LNCaP clone FGC (cell line): ENCODE measurements around the gene MFSD6.
"Not testable (repeated sequence)": the region's sequence is repeated elsewhere in the genome, so short reads cannot be mapped to it uniquely, and the experiment has no call there.

ENCODE experiments used
- DNase-seq: peaks from one replicate; pipeline ENCODE4 v3.0.0-alpha.2; 2011; ENCODE audit warnings: low read depth
- H3K4me3 ChIP-seq: 2 replicates; pipeline ENCODE4 v1.5.1; 2011; ENCODE audit warnings: mild to moderate bottlenecking, low read depth, low read length, control low read depth
- CTCF ChIP-seq: IDR thresholded peaks from 2 replicates; pipeline ENCODE4 v1.5.1; 2012; ENCODE audit warnings: mild to moderate bottlenecking; ENCODE audit not compliant: control insufficient read depth, insufficient read depth; ENCODE audit errors: extremely low read depth

The MFSD6 gene

DNA sequence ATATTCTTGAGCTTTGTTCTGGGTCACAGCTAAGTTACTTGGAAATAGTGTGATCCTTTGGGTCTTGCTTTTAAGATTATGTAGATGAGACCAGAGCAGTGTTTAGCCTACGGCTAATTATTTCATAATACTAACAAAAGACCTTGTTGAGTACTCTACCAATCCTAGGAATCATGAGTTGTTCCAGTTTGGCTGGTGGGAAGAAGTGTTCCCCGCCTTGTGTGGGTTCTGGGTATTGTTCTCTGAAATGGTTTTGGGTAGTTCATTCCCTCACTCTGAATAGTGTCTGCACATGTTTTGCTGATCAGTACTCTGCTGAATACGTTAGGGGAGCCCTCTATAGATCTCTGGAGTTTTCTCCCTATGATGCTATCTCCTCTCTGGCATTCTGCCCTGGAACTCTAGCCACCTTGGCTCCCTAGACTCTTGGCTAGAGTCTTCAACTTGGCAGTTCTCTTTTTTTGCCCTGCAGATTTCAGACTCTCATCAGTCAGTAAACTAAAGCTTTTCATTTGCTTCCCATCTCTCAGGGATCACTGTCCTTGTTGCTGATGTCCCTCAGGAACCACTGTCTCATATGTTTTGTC is 78.0 kb downstream of the MFSD6 start:
- DNase-seq = peak; percentile 36
- TF ChIP-seq CTCF = no peak
- H3K4me3 ChIP-seq = no peak overlapping the region

GRCh38 chr2:190488516-190489233 is 80.5 kb downstream of the MFSD6 start:
- H3K4me3 ChIP-seq = no peak overlapping the region
- no peak for TF ChIP-seq CTCF

DNA sequence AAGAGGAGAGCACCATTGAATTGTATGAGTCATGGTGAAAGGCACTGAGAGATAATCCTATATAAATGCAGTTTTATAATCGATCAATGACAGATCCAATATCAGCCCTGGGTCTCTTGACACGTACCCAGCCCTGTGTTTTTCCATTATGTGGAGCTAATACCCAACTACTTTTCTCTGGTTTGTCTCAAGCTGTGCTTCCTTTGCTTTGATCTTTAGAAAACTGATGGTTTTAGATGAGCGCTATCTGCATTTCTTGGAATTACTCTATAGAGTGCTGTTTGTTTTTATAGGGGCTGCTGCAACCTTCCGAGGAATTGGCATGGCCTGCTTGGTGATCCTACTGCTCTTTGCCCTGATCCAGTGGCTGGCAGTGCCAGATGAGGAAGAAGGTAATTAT is 81.3 kb downstream of the MFSD6 start:
- DNase-seq = no peak
- no peak overlapping the region for H3K4me3 ChIP-seq

More at GRCh38 chr2:190488516-190489233, 80.5 kb downstream of the MFSD6 start:
- DNase-seq = no peak

DNA sequence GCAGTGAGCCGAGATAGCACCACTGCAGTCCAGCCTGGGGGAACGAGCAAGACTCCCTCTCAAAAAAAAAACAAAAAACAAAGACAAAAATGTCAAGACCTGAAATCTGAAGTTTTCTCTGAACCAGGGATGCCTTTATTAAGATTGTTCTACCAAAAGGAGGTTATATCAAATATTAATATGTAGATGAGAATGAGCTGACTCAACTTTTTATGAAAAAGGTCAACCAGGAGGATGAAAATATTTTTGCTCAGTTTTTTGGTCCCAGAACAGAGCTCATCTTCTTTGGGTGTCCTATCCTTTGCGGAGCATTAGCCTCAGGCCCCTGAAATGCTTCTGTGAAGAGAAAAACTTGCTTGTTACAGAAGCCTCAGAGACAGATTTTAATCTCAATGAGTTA is 82.3 kb downstream of the MFSD6 start:
- no peak for TF ChIP-seq CTCF
- H3K4me3 ChIP-seq = no peak overlapping the region
- no peak for DNase-seq

More for the DNA sequence above, 81.3 kb downstream of the MFSD6 start:
- TF ChIP-seq CTCF = no peak

GRCh38 chr2:190493095-190493494 is 84.9 kb downstream of the MFSD6 start:
- no peak for DNase-seq
- no peak overlapping the region for H3K4me3 ChIP-seq
- no peak for TF ChIP-seq CTCF

GRCh38 chr2:190494600-190495227 is 86.6 kb downstream of the MFSD6 start:
- not testable (repeated sequence) for DNase-seq, H3K4me3 ChIP-seq

DNA sequence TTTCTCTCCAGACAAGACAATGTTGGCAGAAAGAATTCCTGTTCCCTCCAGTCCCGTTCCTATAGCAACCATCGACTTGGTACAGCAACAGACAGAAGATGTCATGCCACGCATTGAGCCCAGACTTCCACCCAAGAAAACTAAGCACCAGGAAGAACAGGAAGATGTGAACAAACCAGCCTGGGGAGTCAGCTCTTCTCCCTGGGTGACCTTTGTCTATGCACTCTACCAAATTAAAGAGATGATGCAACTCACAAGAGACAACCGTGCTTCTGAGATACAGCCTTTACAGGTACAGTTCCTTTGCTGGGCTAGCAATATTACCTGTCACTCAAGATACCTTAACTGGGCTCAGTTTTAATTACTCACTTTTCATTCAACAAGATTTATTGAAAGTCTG is 89.3 kb downstream of the MFSD6 start:
- DNase-seq = peak; percentile 46
- TF ChIP-seq CTCF = no peak

More for the DNA sequence above, 89.3 kb downstream of the MFSD6 start:
- no peak overlapping the region for H3K4me3 ChIP-seq
